ENCODE results near the gene SETD7. TPM values are rescaled to one million over a fixed set of nuclear protein-coding genes. Genes with fewer than 3 reads are reported as not detected.

Gene SETD7
- total RNA-seq, 3 donors from 2014 or later, result 10.2 to 68.4 (median 24.8) TPM

DNA sequence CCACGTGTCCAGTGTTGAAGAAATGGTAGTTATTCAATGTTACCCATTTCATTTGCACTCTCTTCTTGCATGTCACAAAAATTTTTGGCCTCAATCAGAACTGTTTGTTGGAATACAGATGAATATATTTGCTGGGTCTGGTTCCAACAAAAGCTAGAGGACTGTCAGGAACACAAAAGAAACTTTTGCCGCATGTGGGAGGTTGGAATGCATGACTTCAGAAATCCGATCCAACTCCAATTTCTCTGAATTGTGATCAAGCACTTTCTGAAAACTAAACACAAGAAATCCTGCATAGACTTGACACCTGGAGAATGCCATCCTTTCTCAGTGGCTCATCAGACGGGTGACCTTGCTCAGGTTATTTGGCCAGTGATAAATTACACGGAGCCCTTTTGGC, 15.4 kb downstream of the SETD7 start:
- ATAC-seq (no peak), DNase-seq (no peak)
- intact Hi-C loops (cut with DNase I, micrococcal nuclease), result no loop called here
- Histone ChIP-seq H3K9me3 (no peaks in the 10 kb centered on the region), H3K4me3 (no peak overlapping the region), H3K4me1 (ENCODE audit: low read depth) (no peaks in the 10 kb centered on the region), H3K36me3 (ENCODE audit: low read depth) (no peaks in the 10 kb centered on the region)
- TF ChIP-seq, protein P1, sequence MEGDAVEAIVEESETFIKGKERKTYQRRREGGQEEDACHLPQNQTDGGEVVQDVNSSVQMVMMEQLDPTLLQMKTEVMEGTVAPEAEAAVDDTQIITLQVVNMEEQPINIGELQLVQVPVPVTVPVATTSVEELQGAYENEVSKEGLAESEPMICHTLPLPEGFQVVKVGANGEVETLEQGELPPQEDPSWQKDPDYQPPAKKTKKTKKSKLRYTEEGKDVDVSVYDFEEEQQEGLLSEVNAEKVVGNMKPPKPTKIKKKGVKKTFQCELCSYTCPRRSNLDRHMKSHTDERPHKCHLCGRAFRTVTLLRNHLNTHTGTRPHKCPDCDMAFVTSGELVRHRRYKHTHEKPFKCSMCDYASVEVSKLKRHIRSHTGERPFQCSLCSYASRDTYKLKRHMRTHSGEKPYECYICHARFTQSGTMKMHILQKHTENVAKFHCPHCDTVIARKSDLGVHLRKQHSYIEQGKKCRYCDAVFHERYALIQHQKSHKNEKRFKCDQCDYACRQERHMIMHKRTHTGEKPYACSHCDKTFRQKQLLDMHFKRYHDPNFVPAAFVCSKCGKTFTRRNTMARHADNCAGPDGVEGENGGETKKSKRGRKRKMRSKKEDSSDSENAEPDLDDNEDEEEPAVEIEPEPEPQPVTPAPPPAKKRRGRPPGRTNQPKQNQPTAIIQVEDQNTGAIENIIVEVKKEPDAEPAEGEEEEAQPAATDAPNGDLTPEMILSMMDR (IDR thresholded peaks at IDR 0.05), result no peak

- Histone ChIP-seq H3K4me3 (no peak overlapping the region), H3K9me3 (no peaks in the 10 kb centered on the region), H3K4me1 (ENCODE audit: low read depth) (no peaks in the 10 kb centered on the region), H3K36me3 (ENCODE audit: low read depth) (no peaks in the 10 kb centered on the region)
- DNase-seq (no peak), ATAC-seq (no peak)
- TF ChIP-seq, protein P1 (IDR thresholded peaks at IDR 0.05), result no peak
- intact Hi-C loops (cut with DNase I, micrococcal nuclease), result no loop called here
Observed at GRCh38 chr4:139540161-139540560, 15.9 kb downstream of the SETD7 start.

DNA sequence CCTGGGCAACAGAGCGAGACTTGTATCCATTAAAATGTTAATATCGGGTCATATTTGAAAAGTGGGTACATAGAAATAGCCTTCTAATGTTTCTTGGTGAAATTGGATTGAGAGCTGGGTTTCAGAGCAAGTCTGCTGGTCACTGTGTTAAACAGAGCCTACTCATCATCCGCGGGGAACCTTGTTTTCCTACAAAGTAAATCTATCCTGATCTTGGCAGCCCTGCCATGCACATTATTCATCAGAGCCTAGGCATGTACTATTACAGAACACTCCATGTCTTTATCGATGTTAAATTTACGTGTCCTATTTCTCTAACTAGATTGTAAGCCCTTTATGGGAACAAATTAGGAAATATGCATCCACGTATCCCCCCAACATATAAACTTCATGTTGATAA, 18.7 kb downstream of the SETD7 start:
- TF ChIP-seq, protein P1 (IDR thresholded peaks at IDR 0.05), result no peak
- DNase-seq, result no peak
- ATAC-seq, result no peak
- Histone ChIP-seq H3K4me1 (ENCODE audit: low read depth) (no peaks in the 10 kb centered on the region), H3K9me3 (no peaks in the 10 kb centered on the region), H3K36me3 (ENCODE audit: low read depth) (no peaks in the 10 kb centered on the region), H3K4me3 (no peak overlapping the region)
- intact Hi-C loops (cut with DNase I, micrococcal nuclease), result no loop called here

GRCh38 chr4:139535871-139536234, 20.2 kb downstream of the SETD7 start:
- Histone ChIP-seq H3K9me3 (no peaks in the 10 kb centered on the region), H3K36me3 (ENCODE audit: low read depth) (no peaks in the 10 kb centered on the region), H3K4me1 (ENCODE audit: low read depth) (no peaks in the 10 kb centered on the region), H3K4me3 (no peak overlapping the region)
- ATAC-seq, result peak; percentile 34
- TF ChIP-seq, protein P1 (IDR thresholded peaks at IDR 0.05), result no peak
- intact Hi-C loops (cut with DNase I, micrococcal nuclease), result no loop called here
- DNase-seq, result no peak

GRCh38 chr4:139535228-139535870, 20.7 kb downstream of the SETD7 start:
- ATAC-seq (peak; percentile 16), DNase-seq (no peak)
- TF ChIP-seq, protein P1 (IDR thresholded peaks at IDR 0.05), result no peak
- H3K9me3 ChIP-seq, result no peaks in the 10 kb centered on the region
- no peak overlapping the region for H3K4me3 ChIP-seq
- H3K36me3 ChIP-seq (ENCODE audit: low read depth), result no peaks in the 10 kb centered on the region
- intact Hi-C loops (cut with DNase I, micrococcal nuclease), result no loop called here
- H3K4me1 ChIP-seq (ENCODE audit: low read depth), result no peaks in the 10 kb centered on the region
